NCI-H345 (cell line): ENCODE measurements around the gene TOR1A.

Source experiments
- DNase-seq: peaks from one replicate; lab custom pipeline; 2025; lab: John Stamatoyannopoulos, UW

TOR1A gene, protein sequence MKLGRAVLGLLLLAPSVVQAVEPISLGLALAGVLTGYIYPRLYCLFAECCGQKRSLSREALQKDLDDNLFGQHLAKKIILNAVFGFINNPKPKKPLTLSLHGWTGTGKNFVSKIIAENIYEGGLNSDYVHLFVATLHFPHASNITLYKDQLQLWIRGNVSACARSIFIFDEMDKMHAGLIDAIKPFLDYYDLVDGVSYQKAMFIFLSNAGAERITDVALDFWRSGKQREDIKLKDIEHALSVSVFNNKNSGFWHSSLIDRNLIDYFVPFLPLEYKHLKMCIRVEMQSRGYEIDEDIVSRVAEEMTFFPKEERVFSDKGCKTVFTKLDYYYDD

DNA sequence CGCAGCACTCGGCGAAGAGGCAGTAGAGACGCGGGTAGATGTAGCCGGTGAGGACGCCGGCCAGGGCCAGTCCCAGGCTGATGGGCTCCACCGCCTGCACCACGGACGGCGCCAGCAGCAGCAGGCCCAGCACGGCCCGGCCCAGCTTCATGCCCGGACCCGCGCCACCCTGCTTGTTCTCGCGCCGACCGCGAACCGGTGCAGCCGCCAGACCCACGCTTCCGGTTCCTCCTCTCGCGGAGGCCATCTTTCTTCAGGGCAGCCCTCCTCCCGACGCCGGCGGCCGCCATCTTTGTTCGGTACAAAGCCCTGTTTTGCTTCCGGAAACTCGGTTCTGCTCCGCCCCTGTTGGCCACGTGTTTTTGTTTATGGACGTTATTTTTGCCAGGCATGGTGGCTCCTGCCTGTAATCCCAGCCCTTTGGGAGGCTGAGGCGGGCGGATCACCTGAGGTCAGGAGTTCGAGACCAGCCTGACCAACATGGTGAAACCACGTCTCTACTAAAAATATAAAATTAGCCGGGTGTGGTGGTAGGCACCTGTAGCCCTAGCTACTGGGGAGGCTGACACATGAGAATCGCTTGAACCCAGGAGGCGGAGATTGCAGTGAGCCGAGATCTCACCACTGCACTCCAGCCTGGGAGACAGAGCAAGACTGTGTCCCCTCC is at the start of gene TOR1A:
Gene TOR1A, minus strand, starts transcription at position 202 of the 667 bp plus-strand sequence. Its CDS starts 51 bp downstream, at position 151.
- DNase-seq = peak; percentile 91

DNA sequence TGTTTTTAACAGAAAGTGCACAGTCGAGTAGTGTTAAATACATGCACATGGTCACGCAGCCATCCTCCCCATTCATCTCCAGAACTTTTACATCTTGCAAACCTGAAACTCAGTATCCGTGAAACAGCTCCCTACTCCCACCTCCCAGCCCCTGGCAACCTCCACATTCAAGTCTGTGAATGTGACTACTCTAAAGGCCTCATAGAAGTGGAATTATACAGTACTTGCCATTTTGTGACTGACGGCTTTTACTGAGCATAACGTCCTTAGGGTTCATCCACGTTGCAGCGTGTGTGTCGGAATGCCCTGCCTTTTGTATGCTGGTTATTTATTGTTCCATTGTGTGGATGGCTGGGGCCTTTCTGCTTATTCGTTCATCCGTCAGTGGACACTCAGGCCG is 47.1 kb upstream of the TOR1A start:
- DNase-seq = no peak

DNA sequence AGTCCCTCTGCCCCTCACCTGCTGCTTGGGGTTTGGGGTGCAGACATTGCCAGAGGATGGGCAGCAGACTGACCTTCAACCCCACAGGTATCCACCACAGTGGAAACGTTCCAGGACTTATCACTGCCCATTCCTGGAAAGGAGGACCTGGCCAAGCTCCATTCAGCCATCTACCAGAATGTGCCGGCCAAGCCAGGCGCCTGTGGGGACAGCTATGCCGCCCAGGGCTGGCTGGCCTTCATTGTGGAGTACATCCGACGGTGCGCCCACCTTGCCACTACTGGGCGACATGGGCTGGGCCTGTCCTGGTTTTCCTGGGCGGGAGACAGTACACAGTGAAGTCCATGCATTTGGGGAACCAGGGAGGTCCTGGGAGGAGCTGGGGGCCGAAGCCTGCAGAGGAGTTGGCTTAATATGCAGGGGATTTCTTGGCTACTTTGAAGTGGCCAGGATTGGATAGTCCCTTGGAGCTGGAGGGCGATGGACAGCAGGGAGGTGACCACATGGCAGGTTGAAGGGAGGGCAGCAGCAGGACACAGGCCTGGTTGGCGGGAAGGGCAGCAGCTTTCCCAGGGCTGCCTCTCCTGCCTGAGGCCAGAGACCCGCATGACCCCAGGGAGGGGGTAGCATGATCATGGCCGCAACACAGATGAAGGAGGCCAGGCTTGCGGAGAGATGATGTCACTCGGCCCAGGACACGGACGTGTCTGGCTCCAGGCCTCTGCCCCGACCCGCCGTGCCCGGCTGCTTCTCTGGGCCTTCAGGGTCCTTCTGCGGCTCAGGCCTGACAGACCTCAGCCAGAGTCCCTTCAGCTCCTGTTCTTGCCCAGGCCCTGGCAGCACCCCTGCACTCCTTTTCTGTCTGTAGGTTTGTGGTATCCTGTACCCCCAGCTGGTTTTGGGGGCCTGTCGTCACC is 45.9 kb upstream of the TOR1A start:
- DNase-seq = no peak

DNA sequence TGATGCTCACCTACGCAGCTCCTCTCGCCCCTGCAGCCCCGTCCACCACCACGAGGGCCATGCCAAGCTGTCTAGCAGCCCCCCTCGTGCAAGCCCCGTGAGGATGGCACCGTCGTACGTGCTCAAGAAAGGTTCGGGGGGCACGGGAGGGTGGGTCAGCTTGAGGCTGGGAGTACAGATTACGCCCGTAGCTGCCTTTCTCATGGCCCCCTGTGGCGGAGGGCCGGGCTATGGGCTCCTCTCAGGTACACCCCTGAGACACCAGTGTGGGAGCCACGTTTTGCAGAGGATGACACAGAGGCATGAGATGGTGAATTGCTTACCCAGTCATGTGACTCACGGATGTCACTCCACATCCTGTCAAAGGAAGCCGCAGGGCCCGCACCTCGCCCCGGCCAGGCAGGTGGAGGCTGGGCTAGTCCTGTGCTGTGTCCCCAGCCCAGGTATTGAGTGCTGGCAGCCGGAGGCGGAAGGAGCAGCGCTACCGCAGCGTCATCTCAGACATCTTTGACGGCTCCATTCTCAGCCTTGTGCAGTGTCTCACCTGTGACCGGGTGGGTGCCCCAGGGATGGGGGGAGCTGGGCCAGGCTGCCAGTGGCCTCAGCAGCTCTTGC is 45.0 kb upstream of the TOR1A start:
- DNase-seq = no peak

DNA sequence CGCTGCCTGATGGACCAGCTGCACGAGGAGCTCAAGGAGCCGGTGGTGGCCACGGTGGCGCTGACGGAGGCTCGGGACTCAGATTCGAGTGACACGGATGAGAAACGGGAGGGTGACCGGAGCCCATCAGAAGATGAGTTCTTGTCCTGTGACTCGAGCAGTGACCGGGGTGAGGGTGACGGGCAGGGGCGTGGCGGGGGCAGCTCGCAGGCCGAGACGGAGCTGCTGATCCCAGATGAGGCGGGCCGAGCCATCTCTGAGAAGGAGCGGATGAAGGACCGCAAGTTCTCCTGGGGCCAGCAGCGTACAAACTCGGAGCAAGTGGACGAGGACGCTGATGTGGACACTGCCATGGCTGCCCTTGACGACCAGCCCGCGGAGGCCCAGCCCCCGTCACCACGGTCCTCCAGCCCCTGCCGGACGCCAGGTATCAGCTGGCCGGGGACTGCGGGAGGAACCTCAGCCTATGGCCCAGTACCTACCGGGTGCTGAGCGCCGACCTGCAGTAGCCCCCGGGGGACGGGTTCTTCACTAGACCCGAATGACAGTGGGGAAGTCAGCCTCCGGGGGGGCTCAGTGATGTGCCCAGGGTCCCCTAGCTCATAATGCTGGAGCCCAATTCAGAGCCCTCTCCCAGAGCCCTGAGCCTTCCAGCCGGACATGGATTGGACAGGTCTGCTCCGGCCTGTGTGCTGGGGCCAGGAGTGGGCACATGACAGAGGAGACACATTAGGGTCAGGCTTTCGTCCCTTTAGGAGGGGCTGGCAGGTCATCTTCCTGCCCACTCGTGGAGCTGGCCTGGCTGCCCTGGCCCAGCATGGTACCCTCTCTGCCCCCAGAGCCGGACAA is 44.3 kb upstream of the TOR1A start:
- DNase-seq = no peak

DNA sequence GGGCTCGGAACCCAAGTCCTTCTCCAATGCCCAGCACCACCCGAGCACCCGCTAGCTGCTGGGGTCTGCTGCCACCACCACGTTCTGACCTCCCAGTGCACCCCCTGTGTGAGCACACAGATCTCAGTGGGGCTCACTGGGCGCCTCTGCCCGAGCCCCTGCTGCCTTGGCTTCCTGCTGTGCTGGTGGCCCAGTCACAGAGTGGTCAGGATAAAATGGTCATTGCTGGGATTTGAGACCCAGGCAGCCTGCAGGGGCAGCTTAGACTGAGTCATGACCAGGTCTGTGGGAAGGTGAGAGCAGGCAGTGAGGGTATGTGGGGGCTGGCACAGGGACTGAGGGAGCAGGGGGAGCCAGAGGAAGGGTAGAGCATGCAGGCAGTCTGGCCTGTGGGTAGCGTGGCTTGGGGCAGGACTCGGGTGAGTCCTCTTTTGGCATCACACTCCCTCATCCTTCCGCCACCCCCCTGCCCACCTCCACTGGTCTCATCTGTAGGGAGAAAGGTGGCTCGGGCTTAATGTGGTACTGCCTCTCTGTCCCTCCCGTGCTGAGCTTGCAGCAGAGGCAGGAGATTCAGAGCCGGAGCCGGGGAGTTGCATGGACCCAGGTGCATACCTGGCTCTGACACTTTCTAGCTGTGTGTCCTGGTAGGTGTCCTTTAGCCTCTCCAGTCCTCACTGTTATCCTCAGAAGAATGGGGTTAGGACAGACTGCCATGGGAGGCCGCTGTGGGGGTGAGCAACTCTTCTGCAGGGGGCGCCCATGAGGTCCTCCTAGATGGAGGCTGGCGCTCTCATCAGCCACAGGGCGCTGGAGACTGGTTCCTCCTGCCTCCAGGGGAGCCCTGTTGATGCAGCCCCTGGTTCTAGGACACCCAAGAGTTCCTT is 43.4 kb upstream of the TOR1A start:
- DNase-seq = no peak

DNA sequence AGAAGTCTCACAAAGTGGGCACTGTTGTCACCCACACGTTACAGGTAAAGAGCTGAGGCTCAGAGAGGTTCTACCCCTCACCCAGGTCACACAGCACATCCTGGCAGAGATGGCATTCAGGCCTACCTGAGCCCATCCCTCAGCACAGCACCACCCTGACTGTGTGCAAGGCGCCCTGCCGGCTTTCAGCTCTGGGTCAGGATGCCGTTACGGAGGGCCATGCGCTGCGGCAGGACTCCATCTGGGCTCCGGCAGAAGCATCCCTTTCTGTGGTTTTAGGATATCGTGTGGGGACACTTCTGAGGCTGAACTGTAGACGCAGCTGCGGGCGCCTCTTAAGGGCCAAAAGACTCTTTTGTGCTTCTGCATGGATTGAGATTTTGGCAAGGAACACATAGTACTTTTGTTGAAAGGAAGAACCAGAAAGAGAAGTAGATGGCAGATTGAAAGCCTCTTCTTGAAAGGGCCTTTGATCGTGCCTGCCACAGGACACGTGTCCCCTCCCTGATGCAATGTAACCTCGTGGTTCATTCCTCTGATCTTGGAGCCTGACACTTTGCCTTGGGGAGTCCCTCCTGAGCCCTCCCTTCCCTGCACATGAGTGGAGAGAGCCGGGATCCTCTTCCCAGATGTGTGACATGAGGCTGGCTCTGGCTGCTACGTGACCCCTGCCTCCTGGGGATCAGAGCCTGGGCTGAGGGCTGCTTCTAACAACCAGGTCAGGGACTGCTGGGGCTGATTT is 42.6 kb upstream of the TOR1A start:
- DNase-seq = no peak

DNA sequence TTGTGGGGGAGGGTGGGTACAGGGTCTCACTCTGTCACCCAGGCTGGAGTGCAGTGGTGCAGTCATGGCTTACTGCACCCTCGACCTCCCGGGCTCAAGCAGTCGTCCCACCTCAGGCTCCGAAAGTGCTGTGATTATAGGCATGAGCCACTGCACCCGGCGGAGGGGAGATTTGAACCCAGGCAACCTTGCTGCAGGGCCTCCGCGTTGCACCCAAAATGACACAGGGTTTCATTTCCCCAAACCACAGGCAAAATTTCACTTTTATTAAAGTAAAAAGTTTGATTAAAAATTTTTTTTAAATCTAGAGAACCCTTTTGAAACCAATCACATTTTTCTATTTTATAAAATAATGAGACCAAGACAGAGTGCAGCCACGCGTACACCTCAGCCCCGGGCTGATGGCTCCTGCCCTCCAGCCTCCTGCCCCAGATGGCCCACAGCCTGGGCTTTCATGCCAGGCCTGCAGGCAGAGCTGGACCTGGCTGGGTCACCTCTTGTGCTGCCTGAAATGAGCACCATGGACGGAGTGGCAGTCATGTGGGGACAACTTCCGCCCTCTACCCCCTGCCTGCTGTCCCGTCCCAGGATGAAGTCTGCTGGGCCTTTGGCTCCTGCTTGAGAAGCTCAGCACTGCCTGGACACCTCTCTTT is 41.9 kb upstream of the TOR1A start:
- no peak for DNase-seq

DNA sequence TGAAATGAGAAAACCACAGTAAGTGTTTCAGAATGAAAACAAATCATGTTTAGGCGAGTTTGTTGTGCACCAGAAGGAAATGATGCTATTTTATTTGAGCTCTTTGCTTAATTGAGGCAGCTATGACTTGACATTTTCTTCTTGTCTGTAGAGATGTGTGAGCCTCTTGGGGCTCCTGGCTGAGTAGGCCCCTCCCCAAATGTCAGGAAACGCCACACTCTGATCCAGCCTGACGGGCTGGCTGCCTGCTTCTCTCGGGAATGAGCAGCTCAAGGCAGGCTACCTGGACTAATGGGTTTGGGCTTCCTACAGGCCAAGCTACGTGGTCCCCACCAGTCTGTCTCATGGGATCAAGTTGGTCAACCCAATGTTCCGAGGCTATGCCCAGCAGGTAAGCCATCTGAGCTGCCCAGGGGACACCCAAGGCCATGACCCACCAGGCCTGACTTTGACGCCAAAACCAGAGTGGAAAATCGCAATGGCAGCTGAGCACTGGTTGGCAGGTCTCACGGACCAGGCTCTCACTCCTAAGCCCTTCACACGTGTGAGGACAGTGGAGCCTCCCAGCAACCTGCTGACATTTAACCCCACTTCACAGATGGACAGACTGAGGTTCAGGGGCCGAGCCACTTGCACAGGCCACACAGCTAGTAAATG is 41.2 kb upstream of the TOR1A start:
- DNase-seq = no peak

DNA sequence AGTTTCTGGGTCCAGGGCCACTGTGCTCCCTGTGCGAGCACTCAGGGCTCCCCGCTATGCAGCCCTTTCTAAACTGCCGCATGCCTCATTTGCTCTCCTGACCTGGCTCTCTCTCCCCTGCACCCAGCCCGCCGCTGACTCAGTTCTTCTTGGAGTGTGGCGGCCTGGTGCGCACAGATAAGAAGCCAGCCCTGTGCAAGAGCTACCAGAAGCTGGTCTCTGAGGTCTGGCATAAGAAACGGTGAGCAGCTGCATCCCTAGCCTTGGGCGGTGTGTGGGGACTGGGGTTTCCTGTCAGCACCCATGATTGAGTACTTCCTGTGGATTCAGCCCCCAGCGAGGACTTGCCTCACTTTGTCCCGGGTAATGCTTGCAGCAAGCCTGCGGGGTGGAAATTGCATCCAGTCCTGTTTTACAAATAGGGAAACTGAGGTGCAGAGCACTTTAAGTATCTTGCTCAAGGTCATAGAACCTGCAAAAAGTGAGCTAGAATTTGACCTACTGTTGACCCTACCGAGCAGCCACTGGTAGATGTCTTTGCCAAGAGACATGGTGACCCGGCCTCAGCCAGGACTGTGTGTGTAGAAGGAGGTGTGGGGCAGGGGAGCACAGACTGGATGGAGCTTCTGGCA is 39.2 kb upstream of the TOR1A start:
- no peak for DNase-seq

DNA sequence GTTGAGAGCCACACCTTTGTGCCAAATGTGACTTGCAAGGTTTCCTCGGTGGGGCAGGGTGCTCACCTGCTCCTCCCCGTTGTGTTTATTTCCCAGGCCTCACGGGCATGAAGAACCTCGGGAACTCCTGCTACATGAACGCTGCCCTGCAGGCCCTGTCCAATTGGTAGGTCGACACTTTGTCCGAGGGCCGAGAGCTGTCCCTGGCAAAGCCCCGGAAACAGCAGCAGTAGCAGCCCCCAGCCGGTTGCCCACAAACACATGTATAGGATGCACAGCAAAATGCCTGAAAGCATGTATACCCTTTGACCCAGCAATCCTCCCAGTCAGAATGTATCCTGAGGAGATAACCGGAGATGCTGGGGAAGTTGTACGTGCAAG is 37.5 kb upstream of the TOR1A start:
- no peak for DNase-seq

DNA sequence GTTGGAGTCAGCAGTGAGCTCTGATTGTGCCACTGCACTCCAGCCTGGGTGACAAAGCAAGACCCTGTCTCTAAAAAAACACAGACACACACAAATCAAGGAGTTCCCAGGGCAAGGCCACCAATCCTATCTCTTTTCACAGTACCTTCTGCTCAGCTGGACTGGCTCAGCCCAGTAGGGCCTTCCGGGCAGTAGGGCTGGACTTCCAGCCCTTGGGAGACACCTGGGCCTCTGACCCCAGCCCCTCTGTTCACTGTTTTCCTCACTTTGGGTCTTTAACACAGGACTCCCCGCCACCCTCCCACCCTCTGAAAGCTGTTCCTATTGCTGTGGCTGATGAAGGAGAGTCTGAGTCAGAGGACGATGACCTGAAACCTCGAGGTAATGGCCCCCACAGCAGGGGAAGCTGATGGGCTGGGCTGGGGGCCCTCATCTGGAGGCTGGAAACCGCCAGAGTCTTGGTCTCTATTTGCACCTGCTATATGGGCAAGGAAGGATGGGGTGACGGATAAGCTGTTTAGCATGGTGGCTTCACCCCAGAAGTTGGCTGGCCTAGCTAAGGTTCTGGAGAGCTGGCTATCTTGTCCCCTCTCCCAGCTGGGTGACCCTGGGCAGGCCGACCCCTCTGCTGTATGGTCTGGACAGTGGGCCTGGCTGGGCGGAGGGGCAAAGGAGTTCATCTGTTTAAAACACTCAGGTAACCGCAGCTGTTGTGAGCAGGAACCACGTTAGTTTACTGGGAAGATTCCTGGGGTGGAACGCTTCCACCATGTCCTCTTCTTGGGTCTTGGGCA is 36.9 kb upstream of the TOR1A start:
- DNase-seq = no peak

DNA sequence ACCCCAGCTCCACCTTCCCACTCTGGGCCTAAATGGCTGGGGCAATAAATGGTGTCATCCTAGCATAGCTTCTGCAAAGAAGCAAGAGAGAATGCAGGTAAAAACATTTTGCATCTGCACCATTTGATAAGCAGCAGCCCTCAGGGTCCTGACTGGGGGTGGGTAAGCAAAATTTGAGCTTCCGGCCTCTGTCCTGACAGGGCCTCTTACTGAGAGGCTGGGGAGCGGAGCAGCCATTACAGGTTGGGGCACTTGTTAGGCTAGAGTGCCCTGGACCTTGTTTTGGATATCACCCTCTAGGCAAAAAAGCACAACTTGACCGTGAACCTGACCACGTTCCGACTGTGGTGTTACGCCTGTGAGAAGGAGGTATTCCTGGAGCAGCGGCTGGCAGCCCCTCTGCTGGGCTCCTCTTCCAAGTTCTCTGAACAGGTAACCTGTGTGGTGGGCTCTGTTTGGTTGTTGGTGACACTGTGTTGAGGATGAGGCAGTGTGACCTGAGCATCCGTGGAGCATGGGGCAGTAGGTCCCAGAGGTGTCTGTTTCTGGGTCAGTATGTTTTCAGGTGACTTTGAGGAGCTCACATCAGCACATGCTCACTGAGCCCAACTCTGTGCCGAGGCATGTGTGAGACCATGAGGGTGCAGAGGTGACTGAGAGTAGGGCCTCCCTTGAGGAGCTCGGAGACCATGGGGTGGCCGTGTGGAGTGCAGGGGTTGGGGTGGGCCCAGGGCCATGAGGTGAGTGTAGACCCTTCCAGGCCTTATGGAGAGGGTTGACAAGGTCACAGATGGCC is 34.4 kb upstream of the TOR1A start:
- no peak for DNase-seq

DNA sequence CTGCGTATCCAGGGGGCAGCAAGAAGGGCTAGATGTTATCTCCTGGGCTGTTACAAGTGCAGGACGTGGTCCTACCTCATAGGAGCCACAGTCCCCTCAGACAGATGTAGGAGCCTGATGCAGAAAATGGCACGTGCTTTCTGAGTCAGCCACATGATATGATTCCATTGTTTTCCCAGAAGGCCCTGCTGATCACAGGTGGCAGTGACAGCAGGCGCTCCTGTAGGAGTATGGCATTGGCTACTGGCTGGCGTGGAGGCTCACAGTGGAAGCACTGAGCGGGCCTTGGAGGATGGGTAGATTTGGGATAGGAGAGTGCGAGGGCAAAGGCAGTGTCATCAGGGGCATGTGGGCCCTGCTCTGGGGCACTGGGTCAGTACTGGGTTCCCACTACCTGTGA is 33.3 kb upstream of the TOR1A start:
- DNase-seq = no peak

DNA sequence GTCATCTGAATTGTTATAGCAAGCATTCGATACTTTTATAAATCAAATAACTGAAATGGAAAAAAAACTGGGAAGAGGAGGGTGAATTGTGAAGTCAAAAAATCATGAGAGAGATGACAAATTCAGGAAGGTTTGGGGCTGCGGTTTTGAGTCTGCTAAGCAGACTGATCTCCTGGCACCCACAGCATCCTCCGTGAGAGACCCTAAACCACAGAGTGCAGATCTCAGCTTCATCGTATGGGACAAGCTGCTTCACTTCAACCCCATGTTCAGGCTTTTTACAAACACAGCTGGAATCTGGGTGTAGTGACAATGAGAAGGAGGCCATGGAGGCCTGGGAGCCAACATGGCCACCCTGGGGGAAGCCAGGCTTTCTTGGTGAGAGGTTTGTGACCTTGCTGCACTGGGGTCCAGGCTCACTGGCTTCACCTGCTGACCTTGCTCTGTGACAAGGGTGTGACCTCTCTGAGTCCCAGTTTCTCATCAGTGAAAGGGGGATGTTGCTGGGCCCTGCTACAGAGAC is 30.7 kb upstream of the TOR1A start:
- DNase-seq = no peak

DNA sequence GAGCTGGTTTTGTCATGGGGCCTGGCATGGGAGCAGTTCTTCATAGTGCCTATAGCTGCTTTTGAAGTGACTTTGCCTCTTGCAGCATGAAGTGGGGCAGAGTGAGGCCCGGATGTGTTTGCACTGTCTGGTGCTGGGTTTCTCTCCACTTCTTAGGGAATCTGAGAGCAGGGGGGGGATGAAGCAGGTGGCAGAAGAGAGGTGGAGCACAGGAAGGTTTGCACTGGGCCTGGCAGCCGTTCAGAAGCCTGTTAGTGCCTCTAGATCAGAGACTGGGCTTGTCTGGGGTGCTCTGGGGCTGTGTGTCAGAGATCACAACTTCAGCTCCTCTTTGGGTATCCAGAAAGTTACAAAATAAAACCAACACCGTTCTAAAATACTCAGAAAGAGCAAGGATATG is 29.7 kb upstream of the TOR1A start:
- DNase-seq = no peak
